K562 (cell line): ENCODE measurements around the gene HPCA. TPM values are rescaled to one million over a fixed set of nuclear protein-coding genes. Genes with fewer than 3 reads are reported as not detected.

Experiments used
- BDP1 ChIP-seq: IDR thresholded peaks from 3 replicates; pipeline ENCODE4 v1.6.1; 2011; ENCODE audit not compliant: insufficient read length, insufficient read depth
- CHD1 ChIP-seq: fragments of 200-600 bp; sonication (generic); IDR thresholded peaks from one replicate; pipeline ENCODE4 v1.6.1; 2012; ENCODE audit warnings: mild to moderate bottlenecking, moderate library complexity, low read length, inconsistent platforms
- ESRRA ChIP-seq: fragments of 450-650 bp; IDR thresholded peaks from 2 replicates; pipeline ENCODE4 v1.6.1; 2014; ENCODE audit warnings: low read depth, mild to moderate bottlenecking, moderate library complexity, borderline replicate concordance
- HDAC2 ChIP-seq: fragments of 450-650 bp; IDR thresholded peaks from 2 replicates; pipeline ENCODE4 v1.6.1; 2016; ENCODE audit warnings: mild to moderate bottlenecking
- KAT8 ChIP-seq: fragments of 450-650 bp; IDR thresholded peaks from 2 replicates; pipeline ENCODE4 v1.6.1; 2016; ENCODE audit warnings: low read depth, mild to moderate bottlenecking
- KDM4B ChIP-seq, 2 experiments: fragments of 450-650 bp in 1 of 2; sonication (generic) in 1 of 2; IDR thresholded peaks; 2 replicates each; pipeline ENCODE4 v1.6.1; 2016 to 2017; ENCODE audit warnings: borderline replicate concordance in 2 of 2, antibody characterized with exemption in 1 of 2, low read depth in 1 of 2, mild to moderate bottlenecking in 1 of 2
- KHSRP ChIP-seq: fragments of 450-650 bp; IDR thresholded peaks from 2 replicates; pipeline ENCODE4 v1.6.1; 2017
- KLF16 ChIP-seq: IDR thresholded peaks from 2 replicates; pipeline ENCODE4 v1.6.1; 2016; ENCODE audit warnings: antibody characterized with exemption
- MIER1 ChIP-seq: fragments of 450-650 bp; IDR thresholded peaks from 2 replicates; pipeline ENCODE4 v1.6.1; 2016; ENCODE audit warnings: antibody characterized with exemption, mild to moderate bottlenecking, low read depth
- NFIX ChIP-seq: fragments of 250-450 bp; sonication (Bioruptor Pico); IDR thresholded peaks from 2 replicates; pipeline ENCODE4 v1.4.0; 2020; ENCODE audit warnings: low read depth, mild to moderate bottlenecking, moderate library complexity
- U2AF1 ChIP-seq: fragments of 200-400 bp; formaldehyde crosslinking; optimal IDR thresholded peaks from 2 replicates; pipeline ENCODE3; 2017; ENCODE audit warnings: mild to moderate bottlenecking, low read depth, low read length, moderate library complexity
- ZC3H11A ChIP-seq: IDR thresholded peaks from 2 replicates; pipeline ENCODE4 v1.6.1; 2012; ENCODE audit warnings: low read depth, low read length, improper control_type of control experiment
- ZC3H8 ChIP-seq: fragments of 450-650 bp; IDR thresholded peaks from 2 replicates; pipeline ENCODE4 v1.6.1; 2017
- ZNF140 ChIP-seq: fragments of 250-450 bp; sonication (Bioruptor Pico); IDR thresholded peaks from 2 replicates; pipeline ENCODE4 v1.8.0; 2021; ENCODE audit warnings: moderate library complexity, mild to moderate bottlenecking, inconsistent platforms
- ZNF717 ChIP-seq: fragments of 250-450 bp; sonication (Bioruptor Pico); IDR thresholded peaks from 2 replicates; pipeline ENCODE4 v1.5.0; 2021
- polyA plus RNA-seq, 8 experiments: library from polyadenylated mRNA; depleted of rRNA in 4 of 8; stranded (reverse) in 5 of 8; unstranded in 3 of 8; fragments of >200 nt; fragmentation: Nextera tagmentation in 2 of 8; fragmentation: Illumina TruSeq in 1 of 8; extraction: Ambion mirVana in 2 of 8; extraction: Trizol in 1 of 8; gene quantifications; 2 replicates each; pipeline versions ENCODE4 v1.2.1 to v1.2.3, GENCODE V29; 2011 to 2014; ENCODE audit warnings: inconsistent platforms in 1 of 8, missing spikeins in 1 of 8
- total RNA-seq, 7 experiments: library from RNA; depleted of rRNA in 6 of 7; stranded (reverse); fragments of >200 nt in 6 of 7; fragmentation: Illumina TruSeq in 2 of 7; extraction: Trizol in 2 of 7; gene quantifications; 2 replicates each; pipeline versions ENCODE4 v1.2.1 to v1.2.3, GENCODE V29; 2011 to 2021; ENCODE audit warnings: low replicate concordance in 1 of 7
- TF ChIP-seq, protein P1 (sequence below): fragments of 450-650 bp; formaldehyde crosslinking; IDR thresholded peaks from 2 replicates; pipeline ENCODE4 v1.4.0; 2020; ENCODE audit warnings: mild to moderate bottlenecking, moderate library complexity
- TF ChIP-seq, protein P2 (sequence below): sonication (generic); formaldehyde crosslinking; IDR thresholded peaks from 2 replicates; pipeline ENCODE4 v1.8.1; 2023; ENCODE audit warnings: mild to moderate bottlenecking, missing genetic modification reagents
- TF ChIP-seq, protein P3 (sequence below): fragments of 250-450 bp; sonication (Bioruptor Pico); IDR thresholded peaks from 2 replicates; pipeline ENCODE4 v1.5.0; 2021; ENCODE audit warnings: mild to moderate bottlenecking, borderline replicate concordance
- TF ChIP-seq, protein P4 (sequence below): sonication (generic); formaldehyde crosslinking; IDR thresholded peaks from 2 replicates; pipeline ENCODE4 v1.8.0; 2022; ENCODE audit warnings: missing genetic modification reagents, mild to moderate bottlenecking, borderline replicate concordance
- TF ChIP-seq, protein P5 (sequence below): sonication (generic); formaldehyde crosslinking; IDR thresholded peaks from 2 replicates; pipeline ENCODE4 v1.8.0; 2022; ENCODE audit warnings: mild to moderate bottlenecking, low read depth, missing genetic modification reagents

The HPCA gene
- total and polyA plus RNA-seq, 9 of the 15 experiments (the other 6 are each of a cell fraction or from before 2014, with no cell fraction given) = not detected

DNA sequence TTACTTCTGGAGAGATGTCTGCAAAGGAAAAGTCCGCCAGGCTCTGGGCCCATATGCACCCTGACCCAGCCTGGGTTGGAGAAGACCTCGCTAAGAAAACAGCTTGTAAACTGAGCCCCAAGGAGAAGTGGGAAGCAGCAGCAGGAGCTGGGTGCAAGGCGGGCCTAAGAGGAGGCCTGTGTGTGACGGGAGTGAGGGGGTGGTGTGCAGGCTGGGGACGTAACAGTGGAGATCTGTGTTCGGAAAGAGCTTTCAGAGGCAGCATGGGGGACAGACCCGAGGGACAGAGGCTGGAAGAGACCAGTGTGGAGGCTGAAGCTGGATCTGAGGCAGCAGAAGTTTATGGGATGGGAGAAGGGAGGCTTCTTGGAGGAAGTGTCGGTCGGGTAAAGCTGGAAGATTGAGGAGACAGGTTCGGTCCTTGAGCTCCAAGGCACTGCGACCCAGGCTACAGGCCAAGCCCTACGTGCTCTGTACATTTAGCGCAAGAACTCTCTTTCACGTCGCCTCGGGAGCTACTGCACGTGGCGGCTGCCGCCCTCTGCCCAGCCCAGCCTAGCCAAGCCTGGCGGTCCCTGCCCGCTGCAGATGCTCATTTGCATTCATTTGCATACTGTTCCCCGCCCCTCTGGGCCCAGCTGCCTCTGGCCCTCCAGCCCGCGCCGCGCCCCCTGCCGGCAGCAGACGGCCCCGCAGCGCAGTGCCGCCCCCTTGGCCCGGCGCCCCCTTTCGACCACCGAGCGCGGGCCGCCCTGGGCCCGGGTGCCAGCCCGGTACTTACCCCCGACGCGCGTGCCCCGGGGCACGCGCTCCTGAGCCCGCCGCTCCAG is 6.3 kb downstream of the HPCA start (continued):
- TF ChIP-seq BDP1 = no peak
- TF ChIP-seq MIER1 = no peak
- TF ChIP-seq KDM4B (IDR thresholded peaks at IDR 0.05; ENCODE audit: borderline replicate concordance in 2 of 2, low read depth in 1 of 2) = 0 out of 4 replicates have a peak, but pooled peaks of 1 of the 2 experiments have one; percentile 26
- TF ChIP-seq, protein P1, sequence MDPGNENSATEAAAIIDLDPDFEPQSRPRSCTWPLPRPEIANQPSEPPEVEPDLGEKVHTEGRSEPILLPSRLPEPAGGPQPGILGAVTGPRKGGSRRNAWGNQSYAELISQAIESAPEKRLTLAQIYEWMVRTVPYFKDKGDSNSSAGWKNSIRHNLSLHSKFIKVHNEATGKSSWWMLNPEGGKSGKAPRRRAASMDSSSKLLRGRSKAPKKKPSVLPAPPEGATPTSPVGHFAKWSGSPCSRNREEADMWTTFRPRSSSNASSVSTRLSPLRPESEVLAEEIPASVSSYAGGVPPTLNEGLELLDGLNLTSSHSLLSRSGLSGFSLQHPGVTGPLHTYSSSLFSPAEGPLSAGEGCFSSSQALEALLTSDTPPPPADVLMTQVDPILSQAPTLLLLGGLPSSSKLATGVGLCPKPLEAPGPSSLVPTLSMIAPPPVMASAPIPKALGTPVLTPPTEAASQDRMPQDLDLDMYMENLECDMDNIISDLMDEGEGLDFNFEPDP (CRISPR knock-in tag) = no peak
- TF ChIP-seq NFIX = no peak
- TF ChIP-seq, protein P2, sequence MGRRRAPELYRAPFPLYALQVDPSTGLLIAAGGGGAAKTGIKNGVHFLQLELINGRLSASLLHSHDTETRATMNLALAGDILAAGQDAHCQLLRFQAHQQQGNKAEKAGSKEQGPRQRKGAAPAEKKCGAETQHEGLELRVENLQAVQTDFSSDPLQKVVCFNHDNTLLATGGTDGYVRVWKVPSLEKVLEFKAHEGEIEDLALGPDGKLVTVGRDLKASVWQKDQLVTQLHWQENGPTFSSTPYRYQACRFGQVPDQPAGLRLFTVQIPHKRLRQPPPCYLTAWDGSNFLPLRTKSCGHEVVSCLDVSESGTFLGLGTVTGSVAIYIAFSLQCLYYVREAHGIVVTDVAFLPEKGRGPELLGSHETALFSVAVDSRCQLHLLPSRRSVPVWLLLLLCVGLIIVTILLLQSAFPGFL (CRISPR knock-in tag) = no peak
- no peak for TF ChIP-seq HDAC2
- TF ChIP-seq ESRRA = peak; percentile 54; the same call in 1 of the 2 replicates
- TF ChIP-seq KLF16 = no peak
- no peak for TF ChIP-seq ZC3H8
- no peak for TF ChIP-seq KAT8
- no peak for TF ChIP-seq U2AF1
- TF ChIP-seq, protein P3, sequence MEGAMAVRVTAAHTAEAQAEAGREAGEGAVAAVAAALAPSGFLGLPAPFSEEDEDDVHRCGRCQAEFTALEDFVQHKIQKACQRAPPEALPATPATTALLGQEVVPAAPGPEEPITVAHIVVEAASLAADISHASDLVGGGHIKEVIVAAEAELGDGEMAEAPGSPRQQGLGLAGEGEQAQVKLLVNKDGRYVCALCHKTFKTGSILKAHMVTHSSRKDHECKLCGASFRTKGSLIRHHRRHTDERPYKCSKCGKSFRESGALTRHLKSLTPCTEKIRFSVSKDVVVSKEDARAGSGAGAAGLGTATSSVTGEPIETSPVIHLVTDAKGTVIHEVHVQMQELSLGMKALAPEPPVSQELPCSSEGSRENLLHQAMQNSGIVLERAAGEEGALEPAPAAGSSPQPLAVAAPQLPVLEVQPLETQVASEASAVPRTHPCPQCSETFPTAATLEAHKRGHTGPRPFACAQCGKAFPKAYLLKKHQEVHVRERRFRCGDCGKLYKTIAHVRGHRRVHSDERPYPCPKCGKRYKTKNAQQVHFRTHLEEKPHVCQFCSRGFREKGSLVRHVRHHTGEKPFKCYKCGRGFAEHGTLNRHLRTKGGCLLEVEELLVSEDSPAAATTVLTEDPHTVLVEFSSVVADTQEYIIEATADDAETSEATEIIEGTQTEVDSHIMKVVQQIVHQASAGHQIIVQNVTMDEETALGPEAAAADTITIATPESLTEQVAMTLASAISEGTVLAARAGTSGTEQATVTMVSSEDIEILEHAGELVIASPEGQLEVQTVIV (CRISPR knock-in tag) = no peak
- TF ChIP-seq KHSRP = no peak
- TF ChIP-seq ZC3H11A = no peak
- TF ChIP-seq ZNF717 = no peak
- TF ChIP-seq, protein P4, sequence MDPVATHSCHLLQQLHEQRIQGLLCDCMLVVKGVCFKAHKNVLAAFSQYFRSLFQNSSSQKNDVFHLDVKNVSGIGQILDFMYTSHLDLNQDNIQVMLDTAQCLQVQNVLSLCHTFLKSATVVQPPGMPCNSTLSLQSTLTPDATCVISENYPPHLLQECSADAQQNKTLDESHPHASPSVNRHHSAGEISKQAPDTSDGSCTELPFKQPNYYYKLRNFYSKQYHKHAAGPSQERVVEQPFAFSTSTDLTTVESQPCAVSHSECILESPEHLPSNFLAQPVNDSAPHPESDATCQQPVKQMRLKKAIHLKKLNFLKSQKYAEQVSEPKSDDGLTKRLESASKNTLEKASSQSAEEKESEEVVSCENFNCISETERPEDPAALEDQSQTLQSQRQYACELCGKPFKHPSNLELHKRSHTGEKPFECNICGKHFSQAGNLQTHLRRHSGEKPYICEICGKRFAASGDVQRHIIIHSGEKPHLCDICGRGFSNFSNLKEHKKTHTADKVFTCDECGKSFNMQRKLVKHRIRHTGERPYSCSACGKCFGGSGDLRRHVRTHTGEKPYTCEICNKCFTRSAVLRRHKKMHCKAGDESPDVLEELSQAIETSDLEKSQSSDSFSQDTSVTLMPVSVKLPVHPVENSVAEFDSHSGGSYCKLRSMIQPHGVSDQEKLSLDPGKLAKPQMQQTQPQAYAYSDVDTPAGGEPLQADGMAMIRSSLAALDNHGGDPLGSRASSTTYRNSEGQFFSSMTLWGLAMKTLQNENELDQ = no peak
- no peak for TF ChIP-seq CHD1
- TF ChIP-seq ZNF140 (CRISPR knock-in tag) = no peak
- TF ChIP-seq, protein P5, sequence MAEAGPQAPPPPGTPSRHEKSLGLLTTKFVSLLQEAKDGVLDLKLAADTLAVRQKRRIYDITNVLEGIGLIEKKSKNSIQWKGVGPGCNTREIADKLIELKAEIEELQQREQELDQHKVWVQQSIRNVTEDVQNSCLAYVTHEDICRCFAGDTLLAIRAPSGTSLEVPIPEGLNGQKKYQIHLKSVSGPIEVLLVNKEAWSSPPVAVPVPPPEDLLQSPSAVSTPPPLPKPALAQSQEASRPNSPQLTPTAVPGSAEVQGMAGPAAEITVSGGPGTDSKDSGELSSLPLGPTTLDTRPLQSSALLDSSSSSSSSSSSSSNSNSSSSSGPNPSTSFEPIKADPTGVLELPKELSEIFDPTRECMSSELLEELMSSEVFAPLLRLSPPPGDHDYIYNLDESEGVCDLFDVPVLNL = no peak; the same call in 1 of the 2 replicates
